Measurements from ENCODE around the gene NQO1. TPM values are rescaled to one million over a fixed set of nuclear protein-coding genes. Genes with fewer than 3 reads are reported as not detected.

The NQO1 gene
- total RNA-seq, 1 experiment from 2014 or later, result 494 TPM

Other genes with a start within 250 kb of the NQO1 start
- gene NFAT5, start 160.6 kb downstream of the NQO1 start, total RNA-seq (2014; rRNA removed), result 8.3 and 12.6 TPM in 2 replicates
- 19.8 and 26.9 TPM in 2 replicates for gene NOB1, start 28.4 kb upstream of the NQO1 start, total RNA-seq (2014; rRNA removed)
- 18.9 and 20.8 TPM in 2 replicates for gene WWP2, start 35.8 kb upstream of the NQO1 start, total RNA-seq (2014; rRNA removed)
- gene CLEC18A, start 224.8 kb upstream of the NQO1 start, total RNA-seq (2014; rRNA removed), result 0.17 and 0.32 TPM in 2 replicates